ENCODE results near the gene PAWR.

The PAWR gene

DNA sequence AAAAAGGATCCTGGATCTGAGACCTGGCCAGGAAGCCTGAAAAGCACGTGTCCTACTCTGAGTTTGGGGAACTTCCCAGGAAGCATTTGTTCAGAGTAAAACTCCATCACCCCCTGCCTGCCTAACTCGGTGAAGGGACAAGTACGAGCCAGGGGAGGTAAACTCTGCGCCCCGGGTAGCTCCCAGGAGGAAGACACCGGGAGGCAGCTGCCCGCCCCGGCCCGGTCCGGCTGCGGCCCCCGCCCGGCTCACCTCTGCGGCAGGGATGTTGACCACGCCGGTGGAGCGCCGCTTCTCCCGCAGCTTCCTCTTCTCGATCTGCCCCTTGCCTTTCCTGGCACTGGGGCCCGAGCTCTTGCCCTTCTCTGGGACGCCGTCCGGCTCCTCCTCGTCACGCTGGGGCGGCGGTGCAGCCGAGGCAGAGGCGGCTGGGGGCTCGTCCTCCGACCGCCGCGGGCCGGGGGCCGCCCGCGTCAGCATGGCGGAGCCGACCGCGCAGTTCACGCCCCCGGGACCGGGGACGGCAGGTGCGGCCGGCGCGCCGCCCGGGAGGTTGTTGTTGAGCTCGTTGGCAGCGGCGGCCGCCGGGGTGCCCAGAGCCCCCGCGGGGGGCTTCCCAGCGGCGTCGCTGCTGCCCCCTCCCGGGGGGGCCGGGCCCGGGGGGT, 1.2 kb downstream of the PAWR start (continued):
- TF ChIP-seq, protein P1, sequence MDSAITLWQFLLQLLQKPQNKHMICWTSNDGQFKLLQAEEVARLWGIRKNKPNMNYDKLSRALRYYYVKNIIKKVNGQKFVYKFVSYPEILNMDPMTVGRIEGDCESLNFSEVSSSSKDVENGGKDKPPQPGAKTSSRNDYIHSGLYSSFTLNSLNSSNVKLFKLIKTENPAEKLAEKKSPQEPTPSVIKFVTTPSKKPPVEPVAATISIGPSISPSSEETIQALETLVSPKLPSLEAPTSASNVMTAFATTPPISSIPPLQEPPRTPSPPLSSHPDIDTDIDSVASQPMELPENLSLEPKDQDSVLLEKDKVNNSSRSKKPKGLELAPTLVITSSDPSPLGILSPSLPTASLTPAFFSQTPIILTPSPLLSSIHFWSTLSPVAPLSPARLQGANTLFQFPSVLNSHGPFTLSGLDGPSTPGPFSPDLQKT (IDR thresholded peaks at IDR 0.05; ENCODE audit: borderline replicate concordance, low read depth, low read length) = no peak
- TF ChIP-seq MZF1 (tag by site-specific recombination; IDR thresholded peaks at IDR 0.05; ENCODE audit: borderline replicate concordance) (no peak), ZNF391 (tag by site-specific recombination; IDR thresholded peaks at IDR 0.05; ENCODE audit: borderline replicate concordance, low read depth) (no peak), ZNF174 (tag by site-specific recombination; IDR thresholded peaks at IDR 0.05) (no peak), MEIS1 (CRISPR knock-in tag; IDR thresholded peaks at IDR 0.05; ENCODE audit: borderline replicate concordance) (no peak), ZNF335 (tag by site-specific recombination; conservative IDR thresholded peaks at IDR 0.05) (no peak; the same call in 1 of the 2 replicates), ZNF624 (tag by site-specific recombination; IDR thresholded peaks at IDR 0.05) (no peak), ZXDB (tag by site-specific recombination; IDR thresholded peaks at IDR 0.05) (peak; percentile 26; the same call in 1 of the 2 replicates), KLF9 (tag by site-specific recombination; IDR thresholded peaks at IDR 0.05; ENCODE audit: low read depth) (0 out of 2 replicates have a peak, but pooled peaks have one; percentile 20), ZNF473 (tag by site-specific recombination; IDR thresholded peaks at IDR 0.05) (no peak), ZNF707 (tag by site-specific recombination; IDR thresholded peaks at IDR 0.05) (no peak), GLI2 (tag by site-specific recombination; IDR thresholded peaks at IDR 0.05; ENCODE audit: borderline replicate concordance, low read depth) (no peak), ZNF140 (tag by site-specific recombination; IDR thresholded peaks at IDR 0.05) (no peak), ZNF155 (tag by site-specific recombination; IDR thresholded peaks at IDR 0.05) (no peak), SCRT2 (tag by site-specific recombination; IDR thresholded peaks at IDR 0.05) (no peak), ZNF501 (tag by site-specific recombination; IDR thresholded peaks at IDR 0.05) (0 out of 2 replicates have a peak, but pooled peaks have one; percentile 26), ZNF792 (tag by site-specific recombination; IDR thresholded peaks at IDR 0.05) (no peak), ZNF423 (tag by site-specific recombination; IDR thresholded peaks at IDR 0.05) (peak; percentile 68)
- TF ChIP-seq, protein P2, sequence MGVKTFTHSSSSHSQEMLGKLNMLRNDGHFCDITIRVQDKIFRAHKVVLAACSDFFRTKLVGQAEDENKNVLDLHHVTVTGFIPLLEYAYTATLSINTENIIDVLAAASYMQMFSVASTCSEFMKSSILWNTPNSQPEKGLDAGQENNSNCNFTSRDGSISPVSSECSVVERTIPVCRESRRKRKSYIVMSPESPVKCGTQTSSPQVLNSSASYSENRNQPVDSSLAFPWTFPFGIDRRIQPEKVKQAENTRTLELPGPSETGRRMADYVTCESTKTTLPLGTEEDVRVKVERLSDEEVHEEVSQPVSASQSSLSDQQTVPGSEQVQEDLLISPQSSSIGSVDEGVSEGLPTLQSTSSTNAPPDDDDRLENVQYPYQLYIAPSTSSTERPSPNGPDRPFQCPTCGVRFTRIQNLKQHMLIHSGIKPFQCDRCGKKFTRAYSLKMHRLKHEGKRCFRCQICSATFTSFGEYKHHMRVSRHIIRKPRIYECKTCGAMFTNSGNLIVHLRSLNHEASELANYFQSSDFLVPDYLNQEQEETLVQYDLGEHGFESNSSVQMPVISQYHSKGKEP (tag by site-specific recombination; IDR thresholded peaks at IDR 0.05) = no peak
- TF ChIP-seq, protein P3, sequence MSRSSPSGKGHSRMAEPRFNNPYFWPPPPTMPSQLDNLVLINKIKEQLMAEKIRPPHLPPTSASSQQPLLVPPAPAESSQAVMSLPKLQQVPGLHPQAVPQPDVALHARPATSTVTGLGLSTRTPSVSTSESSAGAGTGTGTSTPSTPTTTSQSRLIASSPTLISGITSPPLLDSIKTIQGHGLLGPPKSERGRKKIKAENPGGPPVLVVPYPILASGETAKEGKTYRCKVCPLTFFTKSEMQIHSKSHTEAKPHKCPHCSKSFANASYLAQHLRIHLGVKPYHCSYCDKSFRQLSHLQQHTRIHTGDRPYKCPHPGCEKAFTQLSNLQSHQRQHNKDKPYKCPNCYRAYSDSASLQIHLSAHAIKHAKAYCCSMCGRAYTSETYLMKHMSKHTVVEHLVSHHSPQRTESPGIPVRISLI (tag by site-specific recombination; IDR thresholded peaks at IDR 0.05) = no peak
- TF ChIP-seq, protein P4, sequence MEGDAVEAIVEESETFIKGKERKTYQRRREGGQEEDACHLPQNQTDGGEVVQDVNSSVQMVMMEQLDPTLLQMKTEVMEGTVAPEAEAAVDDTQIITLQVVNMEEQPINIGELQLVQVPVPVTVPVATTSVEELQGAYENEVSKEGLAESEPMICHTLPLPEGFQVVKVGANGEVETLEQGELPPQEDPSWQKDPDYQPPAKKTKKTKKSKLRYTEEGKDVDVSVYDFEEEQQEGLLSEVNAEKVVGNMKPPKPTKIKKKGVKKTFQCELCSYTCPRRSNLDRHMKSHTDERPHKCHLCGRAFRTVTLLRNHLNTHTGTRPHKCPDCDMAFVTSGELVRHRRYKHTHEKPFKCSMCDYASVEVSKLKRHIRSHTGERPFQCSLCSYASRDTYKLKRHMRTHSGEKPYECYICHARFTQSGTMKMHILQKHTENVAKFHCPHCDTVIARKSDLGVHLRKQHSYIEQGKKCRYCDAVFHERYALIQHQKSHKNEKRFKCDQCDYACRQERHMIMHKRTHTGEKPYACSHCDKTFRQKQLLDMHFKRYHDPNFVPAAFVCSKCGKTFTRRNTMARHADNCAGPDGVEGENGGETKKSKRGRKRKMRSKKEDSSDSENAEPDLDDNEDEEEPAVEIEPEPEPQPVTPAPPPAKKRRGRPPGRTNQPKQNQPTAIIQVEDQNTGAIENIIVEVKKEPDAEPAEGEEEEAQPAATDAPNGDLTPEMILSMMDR (tag by site-specific recombination; IDR thresholded peaks at IDR 0.05) = no peak; the same call in 1 of the 2 replicates
- TF ChIP-seq, protein P5, sequence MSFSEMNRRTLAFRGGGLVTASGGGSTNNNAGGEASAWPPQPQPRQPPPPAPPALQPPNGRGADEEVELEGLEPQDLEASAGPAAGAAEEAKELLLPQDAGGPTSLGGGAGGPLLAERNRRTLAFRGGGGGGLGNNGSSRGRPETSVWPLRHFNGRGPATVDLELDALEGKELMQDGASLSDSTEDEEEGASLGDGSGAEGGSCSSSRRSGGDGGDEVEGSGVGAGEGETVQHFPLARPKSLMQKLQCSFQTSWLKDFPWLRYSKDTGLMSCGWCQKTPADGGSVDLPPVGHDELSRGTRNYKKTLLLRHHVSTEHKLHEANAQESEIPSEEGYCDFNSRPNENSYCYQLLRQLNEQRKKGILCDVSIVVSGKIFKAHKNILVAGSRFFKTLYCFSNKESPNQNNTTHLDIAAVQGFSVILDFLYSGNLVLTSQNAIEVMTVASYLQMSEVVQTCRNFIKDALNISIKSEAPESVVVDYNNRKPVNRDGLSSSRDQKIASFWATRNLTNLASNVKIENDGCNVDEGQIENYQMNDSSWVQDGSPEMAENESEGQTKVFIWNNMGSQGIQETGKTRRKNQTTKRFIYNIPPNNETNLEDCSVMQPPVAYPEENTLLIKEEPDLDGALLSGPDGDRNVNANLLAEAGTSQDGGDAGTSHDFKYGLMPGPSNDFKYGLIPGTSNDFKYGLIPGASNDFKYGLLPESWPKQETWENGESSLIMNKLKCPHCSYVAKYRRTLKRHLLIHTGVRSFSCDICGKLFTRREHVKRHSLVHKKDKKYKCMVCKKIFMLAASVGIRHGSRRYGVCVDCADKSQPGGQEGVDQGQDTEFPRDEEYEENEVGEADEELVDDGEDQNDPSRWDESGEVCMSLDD (tag by site-specific recombination; IDR thresholded peaks at IDR 0.05) = no peak
- TF ChIP-seq, protein P6, sequence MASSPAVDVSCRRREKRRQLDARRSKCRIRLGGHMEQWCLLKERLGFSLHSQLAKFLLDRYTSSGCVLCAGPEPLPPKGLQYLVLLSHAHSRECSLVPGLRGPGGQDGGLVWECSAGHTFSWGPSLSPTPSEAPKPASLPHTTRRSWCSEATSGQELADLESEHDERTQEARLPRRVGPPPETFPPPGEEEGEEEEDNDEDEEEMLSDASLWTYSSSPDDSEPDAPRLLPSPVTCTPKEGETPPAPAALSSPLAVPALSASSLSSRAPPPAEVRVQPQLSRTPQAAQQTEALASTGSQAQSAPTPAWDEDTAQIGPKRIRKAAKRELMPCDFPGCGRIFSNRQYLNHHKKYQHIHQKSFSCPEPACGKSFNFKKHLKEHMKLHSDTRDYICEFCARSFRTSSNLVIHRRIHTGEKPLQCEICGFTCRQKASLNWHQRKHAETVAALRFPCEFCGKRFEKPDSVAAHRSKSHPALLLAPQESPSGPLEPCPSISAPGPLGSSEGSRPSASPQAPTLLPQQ (tag by site-specific recombination; IDR thresholded peaks at IDR 0.05) = no peak
- TF ChIP-seq, protein P7, sequence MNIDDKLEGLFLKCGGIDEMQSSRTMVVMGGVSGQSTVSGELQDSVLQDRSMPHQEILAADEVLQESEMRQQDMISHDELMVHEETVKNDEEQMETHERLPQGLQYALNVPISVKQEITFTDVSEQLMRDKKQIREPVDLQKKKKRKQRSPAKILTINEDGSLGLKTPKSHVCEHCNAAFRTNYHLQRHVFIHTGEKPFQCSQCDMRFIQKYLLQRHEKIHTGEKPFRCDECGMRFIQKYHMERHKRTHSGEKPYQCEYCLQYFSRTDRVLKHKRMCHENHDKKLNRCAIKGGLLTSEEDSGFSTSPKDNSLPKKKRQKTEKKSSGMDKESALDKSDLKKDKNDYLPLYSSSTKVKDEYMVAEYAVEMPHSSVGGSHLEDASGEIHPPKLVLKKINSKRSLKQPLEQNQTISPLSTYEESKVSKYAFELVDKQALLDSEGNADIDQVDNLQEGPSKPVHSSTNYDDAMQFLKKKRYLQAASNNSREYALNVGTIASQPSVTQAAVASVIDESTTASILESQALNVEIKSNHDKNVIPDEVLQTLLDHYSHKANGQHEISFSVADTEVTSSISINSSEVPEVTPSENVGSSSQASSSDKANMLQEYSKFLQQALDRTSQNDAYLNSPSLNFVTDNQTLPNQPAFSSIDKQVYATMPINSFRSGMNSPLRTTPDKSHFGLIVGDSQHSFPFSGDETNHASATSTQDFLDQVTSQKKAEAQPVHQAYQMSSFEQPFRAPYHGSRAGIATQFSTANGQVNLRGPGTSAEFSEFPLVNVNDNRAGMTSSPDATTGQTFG (tag by site-specific recombination; IDR thresholded peaks at IDR 0.05; ENCODE audit: borderline replicate concordance) = no peak
- TF ChIP-seq, protein P8, sequence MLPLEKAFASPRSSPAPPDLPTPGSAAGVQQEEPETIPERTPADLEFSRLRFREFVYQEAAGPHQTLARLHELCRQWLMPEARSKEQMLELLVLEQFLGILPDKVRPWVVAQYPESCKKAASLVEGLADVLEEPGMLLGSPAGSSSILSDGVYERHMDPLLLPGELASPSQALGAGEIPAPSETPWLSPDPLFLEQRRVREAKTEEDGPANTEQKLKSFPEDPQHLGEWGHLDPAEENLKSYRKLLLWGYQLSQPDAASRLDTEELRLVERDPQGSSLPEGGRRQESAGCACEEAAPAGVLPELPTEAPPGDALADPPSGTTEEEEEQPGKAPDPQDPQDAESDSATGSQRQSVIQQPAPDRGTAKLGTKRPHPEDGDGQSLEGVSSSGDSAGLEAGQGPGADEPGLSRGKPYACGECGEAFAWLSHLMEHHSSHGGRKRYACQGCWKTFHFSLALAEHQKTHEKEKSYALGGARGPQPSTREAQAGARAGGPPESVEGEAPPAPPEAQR (tag by site-specific recombination; IDR thresholded peaks at IDR 0.05) = no peak
